HCEC 1CT (cell line): ENCODE measurements around the gene MYOD1.

Experiments used
- DNase-seq: peaks from one replicate; pipeline ENCODE4 v3.0.0-alpha.2; 2017

Gene MYOD1

DNA sequence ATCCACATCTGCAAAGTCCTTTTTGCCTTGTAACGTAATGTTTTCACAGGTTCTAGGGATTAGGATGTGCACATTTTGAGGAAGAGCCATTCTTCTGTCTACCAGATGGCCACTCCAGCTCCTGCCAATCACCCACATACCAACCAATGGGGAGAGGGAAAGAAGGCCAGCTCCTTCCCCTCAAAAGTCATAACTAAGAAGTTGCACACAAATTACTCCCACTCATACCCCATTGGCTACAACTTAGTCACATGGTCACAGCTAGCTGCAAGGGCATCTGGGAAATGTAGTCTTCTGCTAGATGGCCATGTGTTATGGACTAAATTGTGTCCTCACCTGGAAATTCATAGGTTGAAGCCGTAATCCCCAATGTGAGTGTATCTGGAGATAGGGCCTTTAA, 15.4 kb upstream of the MYOD1 start:
- DNase-seq, result no peak

DNA sequence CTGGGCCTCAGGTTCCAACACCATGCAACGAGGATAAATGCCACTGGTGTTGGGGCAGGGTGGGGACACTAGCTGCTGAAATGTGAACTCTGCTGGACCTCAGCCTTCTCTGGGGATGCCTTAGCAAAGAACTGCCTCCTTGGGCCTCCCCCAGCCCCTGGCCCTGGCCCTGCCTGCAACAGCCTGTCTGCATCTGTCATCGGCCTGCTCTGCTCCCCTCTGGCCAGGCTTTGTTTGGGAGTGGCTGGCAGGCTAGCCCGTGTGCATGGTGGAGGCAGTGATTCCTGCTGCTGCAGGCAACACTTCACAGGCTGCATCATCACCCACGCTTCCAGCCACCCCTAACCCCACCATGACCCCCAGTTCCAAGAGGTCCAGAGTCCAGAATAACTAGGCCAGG, 11.5 kb upstream of the MYOD1 start:
- no peak for DNase-seq

DNA sequence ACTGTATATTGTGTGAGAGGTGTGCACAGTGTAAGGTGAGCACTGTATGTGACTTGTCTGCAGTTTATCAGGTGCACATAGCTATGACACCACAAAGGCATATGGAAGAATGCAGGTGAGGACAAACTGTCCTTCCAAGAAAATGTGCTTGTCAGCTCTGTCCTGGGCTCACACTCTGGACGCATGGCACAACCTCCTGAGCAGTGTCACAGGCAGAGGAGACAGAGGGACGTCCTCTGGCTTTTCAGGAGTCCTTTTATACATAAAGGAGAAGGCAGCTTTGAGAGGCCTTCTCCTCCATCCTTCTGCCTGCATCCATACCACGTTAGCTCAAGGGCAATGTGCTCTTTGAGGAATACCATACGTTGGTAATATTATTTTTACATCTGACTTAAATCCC, 7.5 kb upstream of the MYOD1 start:
- no peak for DNase-seq

DNA sequence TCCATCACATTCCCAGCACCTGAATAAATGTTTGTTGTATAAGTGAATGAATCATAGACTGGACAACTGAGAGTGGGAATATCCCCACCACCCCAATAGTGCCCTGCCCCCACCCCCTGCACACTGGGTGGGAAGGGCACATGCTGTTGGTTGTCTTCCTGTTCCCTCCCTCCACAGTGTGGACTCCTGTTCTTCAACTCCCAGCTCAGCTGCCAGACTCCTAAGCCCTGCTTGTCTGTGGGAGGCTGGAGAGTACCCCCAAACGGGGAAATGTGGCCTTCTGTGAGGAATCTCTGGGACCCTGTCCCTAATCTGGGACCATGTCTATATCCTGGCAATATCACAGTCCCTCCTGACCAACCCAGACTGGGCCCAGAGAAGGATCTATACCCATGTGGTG, 5.5 kb upstream of the MYOD1 start:
- DNase-seq, result no peak

DNA sequence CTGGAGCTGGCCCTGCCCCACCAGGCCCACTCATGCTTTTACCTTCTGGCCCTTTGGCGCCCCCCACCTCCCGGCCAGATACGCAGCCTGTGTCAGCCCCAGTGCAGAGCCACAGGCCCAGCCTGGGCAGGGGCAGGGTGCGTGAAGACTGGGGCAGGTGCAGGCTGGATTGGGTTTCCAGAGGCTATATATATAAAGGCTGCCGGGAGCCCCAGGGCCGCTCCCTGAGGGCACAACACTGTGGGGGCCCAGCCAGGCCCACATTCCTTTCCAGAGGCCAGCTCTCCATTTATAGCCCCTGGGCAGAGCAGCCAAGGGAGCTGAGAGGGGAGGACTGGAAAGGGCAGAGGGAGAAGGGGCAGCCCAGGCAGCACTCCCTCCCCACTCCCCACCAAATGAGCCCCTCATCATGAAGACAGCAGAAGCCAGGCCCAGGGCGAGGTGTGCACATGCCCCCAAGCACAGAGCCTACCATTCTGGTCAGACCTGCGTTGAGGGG, 5.0 kb upstream of the MYOD1 start:
- DNase-seq, result no peak

DNA sequence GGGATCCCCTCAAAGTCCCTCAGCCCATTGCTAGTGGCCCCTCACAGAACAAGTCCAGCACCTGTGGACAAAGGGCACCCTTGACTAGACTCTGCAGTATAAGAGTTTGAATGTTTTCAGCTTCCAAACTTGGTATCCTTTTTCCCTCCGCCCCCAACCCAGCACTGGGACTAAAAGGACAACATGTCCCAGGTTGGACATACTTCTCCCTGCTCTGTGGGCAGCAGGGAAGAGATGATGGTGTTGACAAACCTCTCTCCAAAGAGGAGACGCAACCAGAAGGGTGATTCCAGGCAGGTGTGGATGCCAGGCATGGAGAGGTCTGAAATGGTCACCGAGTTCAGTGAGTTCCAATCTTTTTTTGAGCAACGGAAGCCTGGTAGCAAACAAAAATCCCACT, 4.5 kb upstream of the MYOD1 start:
- DNase-seq, result no peak

DNA sequence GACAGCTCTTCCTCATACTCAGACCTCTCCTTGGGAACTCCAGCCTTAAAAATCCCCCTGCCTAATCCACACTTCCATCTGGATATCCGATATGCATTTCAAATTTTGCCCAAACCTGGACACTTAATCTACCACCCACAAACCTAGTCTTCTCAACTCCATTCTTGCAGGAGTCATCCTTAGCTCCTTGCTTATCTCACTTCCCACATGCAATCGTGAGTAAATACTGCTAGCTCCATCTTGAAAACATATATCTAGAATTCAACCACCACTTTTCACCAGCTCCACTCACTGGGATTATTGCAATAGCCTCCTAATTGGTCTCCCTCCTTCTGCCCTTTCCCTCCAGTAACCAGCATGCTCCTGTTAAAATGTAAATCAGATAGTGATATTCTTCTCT, 2.6 kb upstream of the MYOD1 start:
- no peak for DNase-seq

DNA sequence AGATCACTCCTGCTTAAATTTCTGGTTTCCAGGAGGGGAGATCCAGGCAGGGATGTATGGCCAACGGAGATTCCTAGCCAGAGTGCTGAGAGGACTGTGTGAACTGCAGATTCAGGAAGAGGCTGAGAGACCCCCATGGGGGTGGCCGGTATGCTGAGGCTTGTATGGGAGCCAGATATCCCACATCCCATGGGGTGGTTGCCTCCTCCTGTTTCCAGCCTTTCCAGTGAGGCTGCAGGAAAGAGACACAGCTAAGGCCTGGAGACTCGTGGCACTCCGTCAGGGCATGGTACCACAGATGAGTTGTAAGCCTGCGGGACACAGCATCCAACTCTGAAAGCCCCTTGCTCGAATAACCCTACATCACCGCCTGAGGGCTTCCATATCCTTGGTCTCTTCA, 1.4 kb upstream of the MYOD1 start:
- no peak for DNase-seq

DNA sequence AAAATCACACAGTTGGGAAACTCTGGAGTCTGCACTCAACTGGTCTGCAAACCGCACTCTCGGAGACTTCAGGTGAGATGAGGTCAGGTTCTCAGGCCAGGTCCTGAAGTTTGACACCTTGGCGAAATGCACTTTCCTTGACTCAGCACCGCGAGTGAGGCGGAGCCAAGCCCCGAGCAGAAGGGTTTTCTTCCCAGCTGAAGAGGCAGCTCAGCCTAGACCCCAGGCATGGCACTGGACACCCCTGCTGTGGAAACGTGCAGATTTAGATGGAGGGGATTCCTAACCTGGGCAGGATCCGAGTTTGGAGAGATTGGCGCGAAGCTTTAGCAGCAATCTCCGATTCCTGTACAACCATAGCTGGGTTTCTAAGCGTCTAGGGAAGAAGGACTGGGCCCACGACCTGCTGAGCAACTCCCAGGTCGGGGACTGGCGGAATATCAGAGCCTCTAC, 835 bp upstream of the MYOD1 start:
- no peak for DNase-seq

DNA sequence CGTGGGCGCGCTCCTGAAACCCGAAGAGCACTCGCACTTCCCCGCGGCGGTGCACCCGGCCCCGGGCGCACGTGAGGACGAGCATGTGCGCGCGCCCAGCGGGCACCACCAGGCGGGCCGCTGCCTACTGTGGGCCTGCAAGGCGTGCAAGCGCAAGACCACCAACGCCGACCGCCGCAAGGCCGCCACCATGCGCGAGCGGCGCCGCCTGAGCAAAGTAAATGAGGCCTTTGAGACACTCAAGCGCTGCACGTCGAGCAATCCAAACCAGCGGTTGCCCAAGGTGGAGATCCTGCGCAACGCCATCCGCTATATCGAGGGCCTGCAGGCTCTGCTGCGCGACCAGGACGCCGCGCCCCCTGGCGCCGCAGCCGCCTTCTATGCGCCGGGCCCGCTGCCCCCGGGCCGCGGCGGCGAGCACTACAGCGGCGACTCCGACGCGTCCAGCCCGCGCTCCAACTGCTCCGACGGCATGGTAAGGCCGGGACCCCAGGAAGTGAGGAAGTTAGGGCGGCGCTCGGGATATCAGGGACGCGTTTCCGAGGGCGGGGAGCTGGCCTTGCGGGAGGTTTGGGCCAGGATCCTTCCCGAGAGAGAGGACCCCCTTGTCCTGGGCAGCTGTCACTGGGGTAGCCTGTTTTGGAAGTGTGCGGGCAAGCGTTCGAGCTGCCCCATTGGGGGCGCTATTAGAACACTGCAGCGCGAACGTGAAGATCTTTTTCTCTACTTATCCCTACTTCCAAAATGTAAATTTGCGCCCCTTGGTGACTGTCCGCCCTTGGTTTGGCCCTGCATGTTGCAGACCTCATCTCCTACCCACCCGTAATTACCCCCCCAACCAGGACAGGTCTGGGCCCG, 796 bp downstream of the MYOD1 start:
- DNase-seq, result no peak

DNA sequence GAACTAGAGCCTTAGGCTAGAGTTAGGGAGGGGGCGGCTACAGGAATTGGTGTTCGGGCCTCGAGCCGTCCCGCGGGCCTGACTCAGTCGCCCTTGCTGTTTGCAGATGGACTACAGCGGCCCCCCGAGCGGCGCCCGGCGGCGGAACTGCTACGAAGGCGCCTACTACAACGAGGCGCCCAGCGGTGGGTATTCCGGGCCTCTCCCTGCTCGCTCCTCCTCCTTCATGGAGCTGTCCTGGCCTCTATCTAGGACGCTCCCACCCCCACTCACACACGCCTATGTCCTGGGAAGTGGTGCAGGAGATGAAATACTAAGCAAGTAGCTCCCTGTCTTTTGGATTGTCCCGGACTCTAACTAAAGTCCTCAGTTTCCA, 1.4 kb downstream of the MYOD1 start:
- no peak for DNase-seq

DNA sequence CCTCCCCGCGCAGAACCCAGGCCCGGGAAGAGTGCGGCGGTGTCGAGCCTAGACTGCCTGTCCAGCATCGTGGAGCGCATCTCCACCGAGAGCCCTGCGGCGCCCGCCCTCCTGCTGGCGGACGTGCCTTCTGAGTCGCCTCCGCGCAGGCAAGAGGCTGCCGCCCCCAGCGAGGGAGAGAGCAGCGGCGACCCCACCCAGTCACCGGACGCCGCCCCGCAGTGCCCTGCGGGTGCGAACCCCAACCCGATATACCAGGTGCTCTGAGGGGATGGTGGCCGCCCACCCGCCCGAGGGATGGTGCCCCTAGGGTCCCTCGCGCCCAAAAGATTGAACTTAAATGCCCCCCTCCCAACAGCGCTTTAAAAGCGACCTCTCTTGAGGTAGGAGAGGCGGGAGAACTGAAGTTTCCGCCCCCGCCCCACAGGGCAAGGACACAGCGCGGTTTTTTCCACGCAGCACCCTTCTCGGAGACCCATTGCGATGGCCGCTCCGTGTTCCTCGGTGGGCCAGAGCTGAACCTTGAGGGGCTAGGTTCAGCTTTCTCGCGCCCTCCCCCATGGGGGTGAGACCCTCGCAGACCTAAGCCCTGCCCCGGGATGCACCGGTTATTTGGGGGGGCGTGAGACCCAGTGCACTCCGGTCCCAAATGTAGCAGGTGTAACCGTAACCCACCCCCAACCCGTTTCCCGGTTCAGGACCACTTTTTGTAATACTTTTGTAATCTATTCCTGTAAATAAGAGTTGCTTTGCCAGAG, 2.0 kb downstream of the MYOD1 start:
- no peak for DNase-seq

DNA sequence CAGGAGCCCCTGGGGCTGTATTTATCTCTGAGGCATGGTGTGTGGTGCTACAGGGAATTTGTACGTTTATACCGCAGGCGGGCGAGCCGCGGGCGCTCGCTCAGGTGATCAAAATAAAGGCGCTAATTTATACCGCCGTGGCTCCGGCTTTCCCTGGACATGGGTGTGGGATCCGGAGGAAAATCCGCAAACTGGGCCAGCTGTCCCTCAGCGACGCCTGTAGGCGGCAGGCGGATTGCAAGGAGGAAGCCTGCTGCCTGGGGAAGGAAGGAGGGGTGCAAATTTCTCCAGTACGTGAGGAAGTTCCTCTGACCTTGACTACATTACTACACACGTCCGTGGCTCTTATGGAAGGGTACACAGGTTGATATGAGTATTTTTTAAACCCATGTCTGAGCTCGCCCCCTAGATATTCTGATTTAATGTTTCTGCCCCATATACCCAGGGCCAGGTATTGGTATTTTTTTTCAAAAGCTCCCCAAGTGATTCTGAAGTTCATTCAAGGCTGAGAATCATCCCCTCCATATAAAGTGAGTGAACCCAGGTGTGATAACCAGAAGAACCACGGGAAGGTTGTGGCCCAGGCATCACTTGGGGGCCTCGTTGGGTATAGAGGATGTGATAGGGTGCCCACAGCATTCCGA, 2.8 kb downstream of the MYOD1 start:
- DNase-seq, result peak; percentile 43

DNA sequence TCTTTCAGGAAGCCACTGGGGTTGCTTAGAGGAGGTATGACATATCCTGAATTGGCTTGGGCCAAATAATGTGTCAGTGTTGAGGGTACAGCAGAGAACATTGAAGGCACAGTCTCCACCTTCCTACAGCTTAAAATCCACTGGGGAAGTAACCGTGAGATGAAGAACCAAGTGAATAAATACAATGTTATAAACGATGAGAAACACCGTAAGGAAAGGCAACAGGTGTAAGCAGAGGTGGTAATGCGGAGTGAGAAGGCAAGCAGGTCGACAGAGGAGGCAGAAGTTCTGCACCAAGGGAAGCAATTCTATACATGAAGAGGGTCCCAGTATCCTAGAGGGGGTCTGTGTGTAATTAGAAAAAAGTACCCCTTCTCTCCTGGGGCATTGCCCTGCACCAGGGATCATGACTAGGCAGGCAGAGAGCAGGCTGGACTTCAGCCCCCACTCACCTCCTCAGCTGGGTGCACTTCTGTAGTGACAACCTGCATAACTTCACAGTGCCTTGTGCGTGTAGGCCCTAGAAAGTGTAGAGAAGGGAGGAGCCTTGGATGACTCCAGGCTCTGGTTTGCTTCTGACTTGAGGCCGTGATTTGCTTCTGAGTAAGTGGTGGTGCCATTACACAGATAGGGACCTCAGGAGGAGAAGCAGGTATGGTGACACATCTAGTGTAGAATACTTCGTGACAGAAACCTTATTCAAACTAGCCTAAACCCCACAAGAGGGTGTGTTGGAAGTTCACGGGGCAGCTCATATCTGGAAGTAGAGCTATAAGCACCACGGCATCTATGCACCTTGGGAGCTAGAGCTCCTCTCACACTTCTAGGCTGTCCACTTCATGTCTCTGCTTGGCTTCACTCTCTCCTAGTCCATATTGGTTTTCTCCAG, 4.9 kb downstream of the MYOD1 start:
- no peak for DNase-seq

DNA sequence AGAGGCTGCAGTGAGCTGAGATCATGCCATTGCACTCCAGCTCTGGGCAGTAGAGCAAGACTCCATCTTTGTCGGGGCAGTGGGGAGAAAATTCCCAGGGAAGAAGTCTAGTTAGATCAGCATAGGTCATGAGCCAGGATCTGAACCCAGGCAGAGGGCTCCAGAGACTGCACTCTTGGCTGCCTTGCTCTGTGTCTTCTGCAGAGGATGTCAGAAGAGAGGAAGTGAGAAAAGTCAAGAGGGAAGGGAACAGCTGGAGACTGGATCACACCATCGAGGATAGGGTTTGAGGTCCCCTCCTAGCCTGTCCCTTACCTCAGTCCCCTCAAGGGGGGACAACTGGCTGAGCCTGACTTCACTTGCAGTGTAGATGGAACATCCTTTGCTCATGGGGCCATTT, 5.8 kb downstream of the MYOD1 start:
- DNase-seq, result no peak

DNA sequence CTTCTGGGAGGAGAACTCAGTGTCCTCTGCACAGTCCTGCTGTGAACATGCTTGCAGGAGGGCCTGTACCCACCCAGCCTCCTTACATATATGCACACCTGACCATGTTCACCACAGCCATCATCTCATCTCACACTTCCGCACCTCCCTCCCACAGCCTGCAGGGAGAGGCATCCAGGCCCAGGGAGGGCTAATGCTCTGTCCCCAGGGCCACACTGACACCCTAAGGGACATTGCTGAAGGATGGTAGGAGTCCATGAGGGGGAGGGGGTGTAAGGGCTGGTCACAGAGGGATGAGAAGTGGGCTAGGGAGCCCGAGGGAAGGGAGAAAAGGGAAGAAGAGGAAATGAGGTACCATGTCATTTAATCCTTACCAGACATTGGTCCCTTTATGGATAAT, 10.8 kb downstream of the MYOD1 start:
- DNase-seq, result no peak

DNA sequence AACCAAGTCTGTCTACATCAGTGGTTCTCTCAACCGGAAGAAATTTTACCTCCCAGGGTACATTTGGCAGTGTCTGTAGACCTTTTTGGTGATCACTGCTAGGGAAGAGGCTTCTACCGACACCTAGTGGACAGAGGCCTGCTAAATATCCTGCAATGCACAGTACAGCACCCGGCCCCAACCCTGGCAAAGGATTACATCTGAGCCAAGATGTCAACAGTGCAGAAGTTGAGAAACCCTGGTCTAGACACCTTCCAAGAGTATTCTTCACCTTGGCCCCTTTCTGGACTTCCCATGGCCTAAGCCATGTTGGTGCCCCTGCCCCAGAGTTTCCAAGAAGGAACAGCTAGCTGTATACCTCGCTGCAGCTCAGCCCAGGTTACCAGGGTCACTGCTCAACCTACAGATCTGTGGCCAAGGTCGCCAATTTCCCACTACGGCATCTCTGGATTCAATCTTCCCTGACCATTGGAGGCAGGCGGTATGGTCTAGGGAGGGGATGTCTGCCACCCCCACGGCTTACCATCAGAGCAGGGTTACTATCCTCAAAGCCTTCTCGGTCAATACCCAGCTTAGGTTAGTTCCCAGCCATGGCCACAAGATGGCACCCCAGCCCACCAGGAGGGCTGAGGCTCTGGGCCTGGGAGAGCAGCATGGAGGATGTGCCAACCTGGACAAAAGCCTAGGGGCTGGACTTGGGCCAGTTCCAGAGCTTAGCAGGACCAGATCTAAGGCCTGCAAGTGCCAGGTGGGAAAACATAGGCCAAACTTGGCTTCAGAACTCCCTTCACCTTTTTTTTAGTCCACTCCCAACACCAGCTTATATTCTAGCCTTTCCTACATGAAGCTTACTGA, 11.5 kb downstream of the MYOD1 start:
- DNase-seq, result peak; percentile 57

DNA sequence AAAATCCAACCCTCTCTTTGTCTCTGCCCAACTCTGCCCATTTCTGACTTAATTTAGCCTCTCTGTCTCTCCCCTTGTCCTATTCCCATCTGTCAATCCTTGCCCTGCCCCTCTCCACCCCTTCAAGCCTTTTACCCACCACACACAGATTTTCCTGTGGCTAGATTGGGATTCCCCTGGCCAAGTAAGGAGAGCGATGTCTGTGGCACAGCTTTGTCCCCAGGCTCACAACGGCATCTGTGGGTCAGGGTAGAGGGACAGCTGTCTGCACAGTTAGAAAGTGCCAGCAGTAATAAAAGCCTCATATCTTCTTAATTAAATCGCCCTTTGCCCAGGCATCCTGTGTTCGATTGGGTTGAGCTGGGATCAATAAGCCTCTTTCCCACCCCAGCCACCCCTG, 13.9 kb downstream of the MYOD1 start:
- no peak for DNase-seq

DNA sequence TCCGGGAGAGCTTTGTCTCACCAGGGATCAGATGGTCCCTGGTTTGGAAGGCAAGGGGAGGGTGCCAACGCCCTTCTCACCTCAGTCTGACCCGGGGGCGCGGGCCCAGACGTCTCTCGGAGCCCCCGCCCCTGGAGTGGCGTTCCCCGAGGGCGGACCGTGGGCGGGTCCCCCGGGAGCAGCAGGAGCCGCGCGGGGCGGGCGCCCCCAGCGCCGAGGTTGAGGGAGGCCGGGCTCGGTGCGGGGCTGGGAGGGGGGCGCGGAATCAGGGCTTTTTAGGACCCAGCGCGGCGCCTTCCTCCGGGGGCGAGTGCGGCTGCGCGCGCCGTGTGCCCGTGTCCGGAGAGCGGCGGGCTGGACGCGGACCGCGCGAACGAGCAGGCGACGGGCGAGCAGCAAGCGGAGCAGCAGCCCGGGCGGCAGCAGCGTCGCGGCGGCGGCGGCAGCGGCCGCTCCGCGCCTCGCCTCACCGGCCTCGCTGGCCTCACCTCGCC, 15.1 kb downstream of the MYOD1 start, which contains the start of gene KCNC1:
Gene KCNC1 (plus strand): TSS at position 364 of the 494 bp plus-strand sequence. CDS start 1,222 bp downstream, outside the sequence.
- no peak for DNase-seq

DNA sequence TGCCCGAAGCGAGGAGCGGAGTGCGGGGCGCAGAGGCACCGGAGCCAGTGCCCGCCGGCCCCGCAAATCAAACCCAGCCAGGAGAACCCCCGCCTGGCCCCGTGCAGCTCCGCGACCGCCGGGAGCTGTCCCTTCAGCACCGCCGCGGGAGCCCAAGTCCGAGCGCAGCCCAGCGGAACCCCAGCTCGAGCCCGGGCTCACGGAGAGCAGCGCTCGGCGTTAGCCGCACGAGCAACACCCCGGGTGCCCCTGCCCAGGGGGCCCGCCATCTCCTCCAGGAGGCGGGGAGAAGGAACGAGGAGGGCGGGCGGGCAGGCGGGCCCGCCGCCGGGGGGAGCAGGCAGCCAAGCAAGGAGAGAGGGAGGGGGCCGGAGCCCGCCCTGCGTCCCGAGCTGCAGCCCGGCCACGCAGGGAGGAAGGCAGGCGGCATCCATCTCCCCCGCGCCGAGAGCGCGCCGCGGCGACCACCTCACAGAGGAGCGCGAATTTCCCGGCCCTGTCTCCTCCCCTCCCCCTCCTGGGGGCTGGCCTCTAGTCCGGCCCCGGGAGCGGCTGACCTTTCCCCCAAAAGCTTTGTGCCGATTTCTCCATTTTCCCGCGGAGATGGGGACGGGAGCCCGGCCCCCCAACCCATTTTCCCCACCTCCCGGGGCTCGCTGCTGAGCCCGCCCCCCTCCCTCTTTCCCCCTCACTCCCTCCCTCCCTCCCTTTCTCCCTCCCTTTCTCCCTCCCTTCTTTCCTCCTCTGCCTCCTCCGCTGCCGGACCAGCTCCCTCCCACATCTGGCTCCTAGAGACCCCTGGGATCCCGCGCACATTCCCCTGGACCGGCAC, 15.8 kb downstream of the MYOD1 start:
- no peak for DNase-seq
